Germinal center (tissue), 1 donor: Measurements from ENCODE around the gene CAMTA1.
"Not testable (repeated sequence)": the region's sequence is repeated elsewhere in the genome, so short reads cannot be mapped to it uniquely, and the experiment has no call there.

ENCODE experiments used
- DNase-seq: peaks from one replicate; pipeline ENCODE4 v3.0.0; 2012; ENCODE audit warnings: mixed read lengths, low spot score

CAMTA1 gene, protein sequence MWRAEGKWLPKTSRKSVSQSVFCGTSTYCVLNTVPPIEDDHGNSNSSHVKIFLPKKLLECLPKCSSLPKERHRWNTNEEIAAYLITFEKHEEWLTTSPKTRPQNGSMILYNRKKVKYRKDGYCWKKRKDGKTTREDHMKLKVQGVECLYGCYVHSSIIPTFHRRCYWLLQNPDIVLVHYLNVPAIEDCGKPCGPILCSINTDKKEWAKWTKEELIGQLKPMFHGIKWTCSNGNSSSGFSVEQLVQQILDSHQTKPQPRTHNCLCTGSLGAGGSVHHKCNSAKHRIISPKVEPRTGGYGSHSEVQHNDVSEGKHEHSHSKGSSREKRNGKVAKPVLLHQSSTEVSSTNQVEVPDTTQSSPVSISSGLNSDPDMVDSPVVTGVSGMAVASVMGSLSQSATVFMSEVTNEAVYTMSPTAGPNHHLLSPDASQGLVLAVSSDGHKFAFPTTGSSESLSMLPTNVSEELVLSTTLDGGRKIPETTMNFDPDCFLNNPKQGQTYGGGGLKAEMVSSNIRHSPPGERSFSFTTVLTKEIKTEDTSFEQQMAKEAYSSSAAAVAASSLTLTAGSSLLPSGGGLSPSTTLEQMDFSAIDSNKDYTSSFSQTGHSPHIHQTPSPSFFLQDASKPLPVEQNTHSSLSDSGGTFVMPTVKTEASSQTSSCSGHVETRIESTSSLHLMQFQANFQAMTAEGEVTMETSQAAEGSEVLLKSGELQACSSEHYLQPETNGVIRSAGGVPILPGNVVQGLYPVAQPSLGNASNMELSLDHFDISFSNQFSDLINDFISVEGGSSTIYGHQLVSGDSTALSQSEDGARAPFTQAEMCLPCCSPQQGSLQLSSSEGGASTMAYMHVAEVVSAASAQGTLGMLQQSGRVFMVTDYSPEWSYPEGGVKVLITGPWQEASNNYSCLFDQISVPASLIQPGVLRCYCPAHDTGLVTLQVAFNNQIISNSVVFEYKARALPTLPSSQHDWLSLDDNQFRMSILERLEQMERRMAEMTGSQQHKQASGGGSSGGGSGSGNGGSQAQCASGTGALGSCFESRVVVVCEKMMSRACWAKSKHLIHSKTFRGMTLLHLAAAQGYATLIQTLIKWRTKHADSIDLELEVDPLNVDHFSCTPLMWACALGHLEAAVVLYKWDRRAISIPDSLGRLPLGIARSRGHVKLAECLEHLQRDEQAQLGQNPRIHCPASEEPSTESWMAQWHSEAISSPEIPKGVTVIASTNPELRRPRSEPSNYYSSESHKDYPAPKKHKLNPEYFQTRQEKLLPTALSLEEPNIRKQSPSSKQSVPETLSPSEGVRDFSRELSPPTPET (N-terminal part only)

GRCh38 chr1:6785318-6785727 lies at the start of gene CAMTA1:
CAMTA1 (plus strand) TSS chr1:6785454; CDS start chr1:6785531, 77 bp downstream.
- no peak for DNase-seq

DNA sequence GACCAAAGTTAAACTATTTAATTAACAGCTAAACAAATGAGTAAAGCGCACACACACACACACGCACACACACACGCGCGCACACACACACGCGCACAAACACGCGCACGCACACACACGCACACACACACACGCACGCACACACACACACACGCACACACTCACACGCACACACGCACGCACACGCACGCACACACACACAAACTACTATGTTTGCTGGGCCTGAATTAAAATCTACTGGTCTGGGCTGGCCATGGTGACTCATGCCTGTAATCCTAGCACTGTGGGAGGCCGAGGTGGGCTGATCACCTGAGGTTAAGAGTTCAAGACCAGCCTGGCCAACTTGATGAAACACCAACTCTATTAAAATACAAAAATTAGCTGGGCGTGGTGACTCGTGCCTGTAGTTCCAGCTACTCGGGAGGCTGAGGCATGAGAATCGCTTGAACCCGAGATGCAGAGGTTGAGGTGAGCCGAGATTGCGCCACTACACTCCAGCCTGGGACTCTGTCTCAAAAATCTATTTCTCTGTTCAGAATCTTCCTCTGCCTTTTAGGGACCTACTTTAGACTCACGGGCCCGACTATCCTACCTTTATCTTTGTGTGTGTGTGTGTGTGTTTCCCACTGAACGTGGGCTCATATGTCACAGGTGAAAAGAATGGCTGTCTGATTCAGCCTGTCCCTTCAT lies 46.1 kb upstream of the CAMTA1 start:
- DNase-seq, result no peak

GRCh38 chr1:6742676-6743188 lies 42.5 kb upstream of the CAMTA1 start:
- DNase-seq, result not testable (repeated sequence)

DNA sequence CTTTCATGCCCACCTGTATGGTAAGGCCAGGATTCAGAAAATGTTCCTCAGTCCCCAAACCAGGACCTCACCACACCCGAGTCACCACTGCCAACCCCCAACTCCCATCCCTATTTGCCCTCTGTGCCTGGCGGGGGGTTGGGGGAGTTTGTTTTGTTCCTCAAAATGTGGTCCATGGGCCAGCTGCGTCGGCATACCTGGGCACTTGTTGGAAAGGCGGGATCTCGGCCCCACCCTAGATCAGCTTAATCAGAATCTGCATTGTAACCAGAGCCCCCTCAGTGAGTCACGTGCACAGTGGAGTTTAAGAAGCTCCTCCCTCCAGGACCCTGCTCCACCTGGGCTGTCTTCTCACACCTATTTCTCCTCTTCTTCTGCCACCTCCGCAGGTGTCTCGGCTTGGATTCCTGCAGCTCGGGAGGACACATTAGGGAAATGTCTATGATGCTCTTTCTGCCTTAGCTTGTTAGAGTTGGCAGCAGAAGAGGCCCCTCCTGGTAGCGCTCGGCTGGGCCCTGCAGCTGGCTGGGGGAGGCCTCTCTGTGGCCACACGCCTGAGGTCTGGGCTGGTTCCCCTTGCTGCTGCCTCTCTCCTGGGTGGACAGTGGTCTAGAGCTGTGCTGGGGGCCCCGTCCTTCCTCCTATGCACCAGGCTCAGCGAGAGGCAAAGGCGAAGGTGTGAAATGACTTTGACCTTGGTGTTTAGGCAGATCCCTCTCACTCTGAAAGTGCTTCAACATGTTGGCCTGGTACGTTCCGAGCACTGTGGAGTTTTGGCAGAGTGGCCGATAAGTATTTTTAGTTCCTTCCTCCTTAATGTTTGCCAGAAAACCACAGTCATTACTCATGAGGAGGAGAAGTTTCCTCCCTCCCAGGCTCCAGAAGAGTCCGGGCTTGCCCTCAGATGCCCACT lies 41.8 kb upstream of the CAMTA1 start:
- DNase-seq, result peak; percentile 14

DNA sequence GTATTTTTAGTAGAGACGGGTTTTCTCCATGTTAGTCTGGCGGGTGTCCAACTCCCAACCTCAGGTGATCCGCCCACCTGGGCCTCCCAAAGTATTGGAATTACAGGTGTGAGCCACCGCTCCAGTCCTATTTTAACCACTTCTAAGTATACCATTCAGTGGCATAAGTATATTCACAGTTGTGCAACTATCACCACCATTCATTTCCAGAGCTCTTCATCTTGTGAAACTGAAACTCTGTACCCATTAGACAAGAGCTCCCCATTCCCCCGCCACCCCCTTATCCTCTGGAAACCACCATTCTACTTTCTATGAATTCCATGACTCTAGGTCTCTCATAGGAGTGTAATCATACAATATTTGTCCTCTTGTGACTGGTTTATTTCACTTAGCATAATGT lies 40.2 kb upstream of the CAMTA1 start:
- DNase-seq, result no peak

DNA sequence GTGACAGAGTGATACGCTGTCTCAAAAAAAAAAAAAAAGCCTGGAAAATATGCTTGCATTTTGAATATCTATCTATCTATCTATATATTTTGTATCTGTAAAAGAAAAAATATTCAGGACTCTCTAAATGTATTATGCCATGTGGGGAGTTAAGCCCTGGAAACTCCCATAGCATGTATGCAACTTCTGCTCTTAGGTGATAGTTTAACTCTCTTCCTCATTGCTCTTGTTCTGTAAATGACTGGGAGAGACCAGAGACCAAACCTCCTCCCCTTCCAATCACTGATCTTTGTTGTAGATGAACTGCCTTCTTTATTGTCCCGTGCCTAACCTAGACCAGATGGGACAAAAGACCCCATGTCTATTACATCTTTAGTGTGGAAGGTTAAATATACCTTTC lies 37.6 kb upstream of the CAMTA1 start:
- no peak for DNase-seq

DNA sequence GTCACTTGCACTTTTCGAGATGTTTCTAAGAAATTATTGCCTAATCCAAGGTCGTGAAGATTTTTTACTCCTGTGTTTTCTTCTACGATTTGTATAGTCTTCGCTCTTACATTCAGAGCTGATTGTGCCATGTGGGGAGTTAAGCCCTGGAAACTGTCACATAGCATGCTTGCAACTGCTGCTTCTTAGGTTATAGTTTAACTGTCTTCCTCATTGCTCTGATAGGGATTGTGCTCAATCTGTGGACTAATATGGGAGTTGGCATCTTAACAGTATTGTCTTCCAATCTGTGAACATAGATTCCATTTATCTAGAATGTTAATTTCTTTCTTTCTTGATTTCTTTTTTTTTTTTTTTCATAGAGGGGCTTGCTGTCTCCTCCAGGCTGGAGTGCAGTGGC lies 34.8 kb upstream of the CAMTA1 start:
- no peak for DNase-seq

- DNase-seq, result no peak
These were observed 31.7 kb upstream of the CAMTA1 start for GRCh38 chr1:6753320-6754140.

GRCh38 chr1:6756457-6756856 lies 28.8 kb upstream of the CAMTA1 start:
- DNase-seq, result no peak

DNA sequence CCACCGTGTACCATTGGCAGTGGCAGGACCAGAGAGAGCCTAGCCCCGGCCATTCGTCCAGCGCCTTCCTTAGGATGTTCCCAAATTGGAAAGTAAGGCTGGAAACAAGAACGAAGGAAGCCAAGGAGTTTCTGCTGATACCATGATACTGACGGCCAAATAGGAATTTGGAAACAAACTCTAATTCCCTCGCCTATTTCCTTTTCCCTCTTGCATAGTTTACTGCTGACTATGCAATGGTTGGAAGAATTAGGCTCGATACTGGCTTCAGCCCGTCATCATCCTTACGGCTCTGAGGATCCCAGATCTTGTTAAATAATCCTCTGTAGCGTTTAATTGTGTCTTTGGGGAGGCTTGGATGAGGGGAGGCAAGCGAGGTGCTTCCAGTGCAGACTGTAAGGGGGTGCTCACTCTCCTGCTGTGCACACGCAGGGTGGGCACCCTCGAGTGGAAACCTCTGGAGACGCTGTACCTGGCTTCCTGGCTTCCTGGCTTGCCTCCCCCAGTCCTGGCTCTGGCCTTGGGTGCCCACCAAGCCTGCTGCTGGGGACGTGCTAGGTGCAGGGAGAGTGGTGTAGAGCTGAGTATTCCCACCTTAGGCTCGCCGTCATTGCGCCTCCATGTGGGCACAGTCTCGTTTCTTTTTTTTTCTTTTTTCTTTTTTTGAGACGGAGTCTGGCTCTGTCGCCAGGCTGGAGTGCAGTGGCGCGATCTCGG lies 27.4 kb upstream of the CAMTA1 start:
- no peak for DNase-seq

DNA sequence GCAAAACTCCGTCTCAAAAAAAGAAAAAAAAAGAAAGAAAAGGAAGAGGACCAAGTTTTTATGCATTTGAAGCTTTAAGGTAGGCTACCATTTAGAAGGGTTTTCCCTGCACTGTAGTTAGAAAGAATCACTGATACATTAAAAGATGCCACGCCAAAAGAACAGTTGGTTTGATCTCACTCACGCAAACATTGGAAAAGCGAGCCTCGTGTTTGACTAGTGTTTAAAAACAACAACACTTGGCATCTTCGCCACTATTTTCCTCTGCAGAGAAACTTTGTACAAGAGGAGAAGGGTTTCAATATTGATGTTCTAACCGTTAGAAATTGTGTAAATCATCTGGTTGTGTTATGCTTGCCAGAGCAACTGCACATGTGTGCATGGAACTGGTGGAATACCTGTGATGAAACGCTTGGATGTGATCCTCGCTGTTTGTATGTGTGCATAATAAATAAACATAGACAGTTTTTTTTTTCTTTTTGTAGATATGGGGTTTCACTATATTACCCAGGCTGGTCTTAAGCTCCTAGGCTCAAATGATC lies 24.0 kb upstream of the CAMTA1 start:
- DNase-seq, result no peak

DNA sequence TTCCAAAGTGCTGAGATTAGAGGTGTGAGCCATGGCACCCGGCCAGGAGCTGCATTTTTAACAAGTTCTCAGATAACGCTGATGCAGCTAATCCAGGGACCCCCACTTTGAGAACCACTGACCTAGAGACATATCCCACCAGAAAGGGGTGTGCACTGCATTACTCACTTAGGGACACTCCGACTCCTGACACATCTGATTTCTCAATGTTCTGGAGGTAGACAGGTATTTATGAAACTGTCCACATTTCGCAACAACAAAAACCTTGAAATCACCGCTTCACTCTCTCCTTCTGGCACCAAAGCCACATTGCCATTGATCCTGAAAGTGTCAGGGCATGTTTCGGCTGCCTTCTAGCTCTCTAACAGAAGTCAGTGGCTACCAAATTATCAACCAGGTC lies 23.2 kb upstream of the CAMTA1 start:
- no peak for DNase-seq

DNA sequence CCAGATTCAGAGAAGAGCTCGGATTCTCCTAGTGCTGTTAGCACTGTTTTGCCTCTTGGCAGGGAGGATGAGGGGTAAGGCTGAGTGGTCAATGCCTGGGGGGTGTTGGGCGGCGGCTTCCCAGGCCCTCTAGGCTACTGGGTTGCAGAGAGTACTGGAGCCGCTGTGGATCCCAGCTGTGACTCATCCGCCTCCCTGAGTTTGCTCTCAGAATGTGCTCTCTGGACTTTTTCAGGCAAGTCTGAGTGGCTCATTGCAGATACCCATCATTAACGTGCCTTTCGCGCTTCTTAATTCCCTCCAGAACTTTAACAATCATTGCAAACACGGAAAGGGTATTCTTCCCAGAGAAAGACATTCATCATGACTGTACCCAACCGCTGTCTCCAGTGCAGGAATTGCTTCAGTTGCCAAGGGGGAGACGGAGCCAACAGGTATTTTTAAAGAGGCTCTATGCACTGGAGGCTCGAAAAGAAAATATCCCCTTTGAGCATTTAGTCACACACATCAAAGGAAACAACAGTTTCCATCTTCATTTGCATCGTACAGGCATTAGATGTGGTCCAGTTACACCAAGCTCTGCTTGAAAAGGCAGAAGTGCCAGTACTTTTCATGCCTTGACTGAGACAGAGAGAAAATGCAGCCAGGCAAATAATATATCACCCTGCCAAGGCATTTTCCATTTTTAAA lies 14.4 kb upstream of the CAMTA1 start:
- peak; percentile 59 for DNase-seq

DNA sequence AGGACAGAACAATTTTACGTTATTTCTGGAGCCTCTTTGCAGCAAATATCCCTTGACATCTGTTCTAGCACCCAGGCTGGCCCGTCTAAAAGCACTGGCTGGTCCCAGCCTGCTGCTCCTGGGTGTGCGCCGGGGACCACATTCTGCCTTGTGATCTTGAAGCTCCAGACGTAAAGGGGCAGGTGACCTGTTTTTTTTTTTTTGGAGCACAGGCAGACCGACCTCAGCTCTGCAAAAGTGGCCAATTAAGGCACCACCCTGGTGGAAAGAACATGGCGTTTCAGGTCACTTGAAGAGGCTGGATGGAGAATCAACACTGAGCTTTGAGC lies 13.8 kb upstream of the CAMTA1 start:
- DNase-seq, result peak; percentile 10

DNA sequence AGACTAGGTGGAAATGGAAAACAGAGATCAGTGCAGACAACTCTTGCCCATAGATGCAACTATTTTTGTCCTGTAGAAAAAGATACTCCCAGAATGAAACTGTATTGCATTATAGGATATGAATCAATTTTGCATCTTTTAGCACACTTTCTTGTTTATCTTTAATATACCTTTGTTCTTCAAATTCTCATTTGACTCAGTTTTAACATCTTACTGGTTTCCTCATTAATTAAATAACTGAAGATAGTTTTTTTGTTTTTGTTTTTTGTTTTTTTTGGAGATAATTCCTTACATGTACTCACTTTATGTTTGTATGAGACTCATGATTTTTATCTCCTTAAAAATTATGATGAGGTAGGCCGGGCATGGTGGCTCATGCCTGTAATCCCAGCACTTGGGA lies 10.9 kb upstream of the CAMTA1 start:
- DNase-seq, result no peak

GRCh38 chr1:6775261-6776043 lies 9.8 kb upstream of the CAMTA1 start:
- DNase-seq, result no peak

DNA sequence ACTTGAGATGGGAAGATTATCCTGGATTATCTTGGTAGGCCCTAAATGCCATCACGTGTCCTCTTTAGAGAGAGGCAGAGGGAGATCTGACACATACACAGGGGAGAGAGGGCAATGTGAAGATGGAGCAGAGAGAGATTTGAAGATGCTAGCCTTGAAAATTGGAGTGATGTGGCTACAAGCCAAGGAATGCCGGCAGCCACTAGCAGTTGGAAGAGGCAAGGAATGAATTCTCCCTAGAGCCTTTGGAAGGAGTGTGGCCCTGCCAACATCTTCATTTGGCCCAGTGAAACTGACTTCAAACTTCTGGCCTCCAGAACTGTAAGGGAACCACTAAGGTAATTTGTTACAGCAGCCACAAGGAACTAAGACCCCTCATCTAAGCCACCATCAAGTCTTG lies 8.9 kb upstream of the CAMTA1 start:
- no peak for DNase-seq
